Endothelial cell of umbilical vein (primary cell): Measurements from ENCODE around the gene CEP128. TPM values are rescaled to one million over a fixed set of nuclear protein-coding genes. Genes with fewer than 3 reads are reported as not detected.

Source experiments
- BruUV-seq: library from RNA; stranded (reverse); fragments of 400-500 nt; replicated peaks from 2 replicates; lab custom pipeline; 2021; lab: Mats Ljungman, UMichigan
- CTCF ChIA-PET: fragments of 300-600, 350-600 bp; sonication (Branson Sonifier 250); formaldehyde crosslinking; loops from one replicate; lab custom pipeline; 2021; ENCODE audit warnings: antibody characterized with exemption, inconsistent platforms; lab: Charles Lee
- POLR2A ChIA-PET: fragments of 300-600, 350-600 bp; sonication (Branson Sonifier 250); formaldehyde crosslinking; loops from one replicate; lab custom pipeline; 2021; ENCODE audit warnings: antibody characterized with exemption, inconsistent platforms; lab: Charles Lee
- DNase-seq: peaks from one replicate; pipeline ENCODE4 v3.0.0-alpha.2; 2011; ENCODE audit warnings: low read depth, low spot score
- FAIRE-seq: peaks from 2 replicates; lab custom pipeline; 2011; peaks lifted over from hg19 to GRCh38; lab: Jason Lieb, UNC
- H2AFZ ChIP-seq: 2 replicates; pipeline ENCODE4 v1.6.0; 2012; ENCODE audit warnings: low read depth, low read length, control low read depth, inconsistent platforms
- H3K27ac ChIP-seq: 2 replicates; pipeline ENCODE4 v1.5.1; 2011; ENCODE audit warnings: low read depth, mild to moderate bottlenecking, control low read depth, low read length, moderate library complexity; ENCODE audit not compliant: insufficient read depth
- H3K27me3 ChIP-seq, 2 experiments: 2 replicates each; pipeline versions ENCODE4 v1.6.0 to v1.6.1; 2011; ENCODE audit warnings: low read length in 2 of 2, mixed read lengths in 1 of 2; ENCODE audit not compliant: control insufficient read depth in 2 of 2, insufficient read depth in 2 of 2
- H3K36me3 ChIP-seq, 2 experiments: 2 replicates in 1 of 2; 3 replicates in 1 of 2; pipeline ENCODE4 v1.5.1; 2011; ENCODE audit warnings: low read length in 2 of 2, mild to moderate bottlenecking in 1 of 2, moderate library complexity in 1 of 2; ENCODE audit not compliant: control insufficient read depth in 2 of 2, insufficient read depth in 2 of 2; ENCODE audit errors: extremely low read depth in 1 of 2
- H3K4me1 ChIP-seq: 3 replicates; pipeline ENCODE4 v1.5.1; 2011; ENCODE audit warnings: mild to moderate bottlenecking, low read length; ENCODE audit not compliant: control insufficient read depth, insufficient read depth; ENCODE audit errors: extremely low read depth
- H3K4me2 ChIP-seq: 2 replicates; pipeline ENCODE4 v1.6.1; 2011; ENCODE audit warnings: low read length, control low read depth, mixed read lengths; ENCODE audit not compliant: insufficient read depth
- H3K4me3 ChIP-seq, 3 experiments: fragments of 200-600 bp in 1 of 3; sonication (generic), shearing (Covaris generic) in 1 of 3; replicated peaks in 1 of 3; 2 replicates each; pipeline ENCODE4 v1.5.1; 2011 to 2016; ENCODE audit warnings: control low read depth in 3 of 3, low read length in 3 of 3, mild to moderate bottlenecking in 2 of 3, inconsistent platforms in 1 of 3, low read depth in 1 of 3, moderate library complexity in 1 of 3; ENCODE audit not compliant: insufficient read depth in 1 of 3
- H3K79me2 ChIP-seq: 2 replicates; pipeline ENCODE4 v1.6.0; 2012; ENCODE audit warnings: low read length, inconsistent platforms; ENCODE audit not compliant: control insufficient read depth, insufficient read depth
- H3K9ac ChIP-seq: replicated peaks from 2 replicates; pipeline ENCODE3; 2011; ENCODE audit warnings: low read length, control low read depth; ENCODE audit not compliant: insufficient read depth; ENCODE audit errors: extremely low read depth
- H3K9me1 ChIP-seq: replicated peaks from 3 replicates; pipeline ENCODE4 v1.6.0; 2011; ENCODE audit warnings: mild to moderate bottlenecking, low read length; ENCODE audit not compliant: control insufficient read depth, insufficient read depth; ENCODE audit errors: extremely low read depth
- H3K9me3 ChIP-seq: replicated peaks from 2 replicates; pipeline ENCODE4 v1.5.1; 2012; ENCODE audit warnings: low read length, inconsistent platforms; ENCODE audit not compliant: control insufficient read depth, insufficient read depth
- H4K20me1 ChIP-seq: replicated peaks from 2 replicates; pipeline ENCODE3; 2011; ENCODE audit warnings: mild to moderate bottlenecking, low read length; ENCODE audit not compliant: control insufficient read depth, insufficient read depth; ENCODE audit errors: extremely low read depth
- CTCF ChIP-seq, 2 donors: IDR thresholded peaks; 1 replicate in 1 of 2; 2 replicates in 1 of 2; pipeline ENCODE4 v1.5.1; 2011; ENCODE audit warnings: low read length in 2 of 2, mild to moderate bottlenecking in 2 of 2, moderate library complexity in 2 of 2, control low read depth in 1 of 2, inconsistent platforms in 1 of 2, low read depth in 1 of 2; ENCODE audit not compliant: insufficient read depth in 1 of 2; ENCODE audit errors: extremely low read depth in 1 of 2
- EZH2 ChIP-seq: IDR thresholded peaks from 2 replicates; pipeline ENCODE4 v1.6.1; 2012; ENCODE audit warnings: borderline replicate concordance, low read depth, mild to moderate bottlenecking, moderate library complexity, low read length, inconsistent platforms; ENCODE audit not compliant: severe bottlenecking
- FOS ChIP-seq: IDR thresholded peaks from 2 replicates; pipeline ENCODE4 v1.6.1; 2011; ENCODE audit warnings: mild to moderate bottlenecking, low read length, moderate library complexity, borderline replicate concordance; ENCODE audit not compliant: insufficient read depth
- JUN ChIP-seq: IDR thresholded peaks from 2 replicates; pipeline ENCODE4 v1.6.1; 2011; ENCODE audit warnings: borderline replicate concordance, low read depth; ENCODE audit not compliant: insufficient read length, insufficient read depth
- MAX ChIP-seq: IDR thresholded peaks from 2 replicates; pipeline ENCODE4 v1.6.1; 2011; ENCODE audit not compliant: insufficient read depth, insufficient read length
- MYC ChIP-seq: IDR thresholded peaks from one replicate; pipeline ENCODE4 v1.6.1; 2011; ENCODE audit warnings: mild to moderate bottlenecking, low read depth, low read length
- POLR2A ChIP-seq: IDR thresholded peaks from 2 replicates; pipeline ENCODE4 v1.6.1; 2012; ENCODE audit warnings: low read depth, mild to moderate bottlenecking, control low read depth, low read length
- POLR2AphosphoS5 ChIP-seq: IDR thresholded peaks from 2 replicates; pipeline ENCODE4 v1.6.1; 2012; ENCODE audit warnings: low read depth, mild to moderate bottlenecking, control low read depth, low read length, moderate library complexity; ENCODE audit not compliant: insufficient read depth
- dilution Hi-C: fragments of 300-500 bp; cut with MboI; formaldehyde crosslinking; loops from one replicate; pipeline ENCODE4 v1.15.0; 2019; ENCODE audit warnings: low sequenced_read_pairs; ENCODE audit not compliant: extremely low pct_ligation_motif_present
- intact Hi-C: fragments of 100-400 bp; cut with micrococcal nuclease; formaldehyde crosslinking; loops from one replicate; pipeline ENCODE4 v1.10.0; 2022
- polyA plus RNA-seq, 4 experiments: library from polyadenylated mRNA; depleted of rRNA in 3 of 4; stranded (reverse) in 3 of 4; unstranded in 1 of 4; fragments of >200 nt; gene quantifications; 2 replicates each; pipeline versions ENCODE4 v1.2.1 to v1.2.3, GENCODE V29; 2011 to 2012; ENCODE audit warnings: missing spikeins in 1 of 4
- total RNA-seq: library from RNA; stranded (reverse); gene quantifications from 2 replicates; pipeline ENCODE4 v1.2.3, GENCODE V29; 2021

Gene CEP128
- total and polyA plus RNA-seq, 2 donors (not counting 3 experiments of a cell fraction or from before 2014, with no cell fraction given), result 0.91 to 23.7 TPM

GRCh38 chr14:80624581-80624980 is 317.0 kb downstream of the CEP128 start:
- no peak overlapping the region for H3K27ac ChIP-seq
- no peak for FAIRE-seq
- H4K20me1 ChIP-seq, result no peaks in the 10 kb centered on the region
- H3K9ac ChIP-seq, result no peak overlapping the region
- H3K4me2 ChIP-seq, result no peak overlapping the region
- H3K36me3 ChIP-seq, result no peaks in the 10 kb centered on the region
- H3K27me3 ChIP-seq, result no peaks in the 10 kb centered on the region
- CTCF ChIA-PET, result no interaction called here
- no peak for DNase-seq
- no peaks in the 10 kb centered on the region for H3K9me1 ChIP-seq
- dilution Hi-C loops, result no loop called here
- H3K79me2 ChIP-seq, result no peaks in the 10 kb centered on the region
- intact Hi-C loops, result no loop called here
- H3K4me1 ChIP-seq, result peaks cover 6% of the 10 kb centered on the region
- no peak overlapping the region for H2AFZ ChIP-seq
- no peak overlapping the region for H3K4me3 ChIP-seq
- BruUV-seq, result no TSS peak
- TF ChIP-seq CTCF (IDR thresholded peaks at IDR 0.05; ENCODE audit: extremely low read depth in 1 of 2, insufficient read depth in 1 of 2, low read depth in 1 of 2, low read length in 2 of 2) (no peak), POLR2AphosphoS5 (no peak), JUN (no peak), MAX (no peak), POLR2A (no peak), EZH2 (no peak), FOS (no peak), MYC (no peak)
- POLR2A ChIA-PET, result no interaction called here
- H3K9me3 ChIP-seq, result no peaks in the 10 kb centered on the region
